ENCODE measurements around the gene MAPK10. TPM values are rescaled to one million over a fixed set of nuclear protein-coding genes. Genes with fewer than 3 reads are reported as not detected.

The MAPK10 gene
- total and polyA plus RNA-seq, 2 of the 8 experiments (the other 6 are each of a cell fraction or from before 2014, with no cell fraction given) = 2.5 to 3.1 TPM

DNA sequence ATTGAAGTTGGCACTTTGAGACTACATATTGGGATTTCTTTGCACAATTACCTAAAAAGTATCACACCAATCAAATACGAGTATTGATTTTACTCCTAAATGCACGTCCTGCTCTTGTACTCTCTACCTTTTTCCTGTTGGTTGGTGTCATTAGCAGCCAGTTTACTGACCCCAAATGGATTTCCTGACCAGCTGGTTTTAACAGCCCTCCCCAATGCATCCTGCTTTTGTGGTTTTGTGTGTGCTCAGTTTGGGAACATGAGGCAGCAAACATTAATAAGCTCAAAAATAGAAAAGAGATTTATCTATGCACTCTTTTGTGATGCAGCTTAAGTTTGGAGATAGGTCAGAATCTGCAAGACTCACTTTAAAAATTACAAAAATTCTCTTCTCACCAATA, 230.3 kb downstream of the MAPK10 start (continued):
- TF ChIP-seq, protein P1, sequence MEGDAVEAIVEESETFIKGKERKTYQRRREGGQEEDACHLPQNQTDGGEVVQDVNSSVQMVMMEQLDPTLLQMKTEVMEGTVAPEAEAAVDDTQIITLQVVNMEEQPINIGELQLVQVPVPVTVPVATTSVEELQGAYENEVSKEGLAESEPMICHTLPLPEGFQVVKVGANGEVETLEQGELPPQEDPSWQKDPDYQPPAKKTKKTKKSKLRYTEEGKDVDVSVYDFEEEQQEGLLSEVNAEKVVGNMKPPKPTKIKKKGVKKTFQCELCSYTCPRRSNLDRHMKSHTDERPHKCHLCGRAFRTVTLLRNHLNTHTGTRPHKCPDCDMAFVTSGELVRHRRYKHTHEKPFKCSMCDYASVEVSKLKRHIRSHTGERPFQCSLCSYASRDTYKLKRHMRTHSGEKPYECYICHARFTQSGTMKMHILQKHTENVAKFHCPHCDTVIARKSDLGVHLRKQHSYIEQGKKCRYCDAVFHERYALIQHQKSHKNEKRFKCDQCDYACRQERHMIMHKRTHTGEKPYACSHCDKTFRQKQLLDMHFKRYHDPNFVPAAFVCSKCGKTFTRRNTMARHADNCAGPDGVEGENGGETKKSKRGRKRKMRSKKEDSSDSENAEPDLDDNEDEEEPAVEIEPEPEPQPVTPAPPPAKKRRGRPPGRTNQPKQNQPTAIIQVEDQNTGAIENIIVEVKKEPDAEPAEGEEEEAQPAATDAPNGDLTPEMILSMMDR (IDR thresholded peaks at IDR 0.05; ENCODE audit: control extremely low read depth in 1 of 3, insufficient read depth in 1 of 3, low read depth in 1 of 3, low read length in 3 of 3) = no peak
- no peak for TF ChIP-seq SUZ12 (IDR thresholded peaks at IDR 0.05; ENCODE audit: low read length)
